GM12872 (cell line): ENCODE data around the gene FYTTD1.

Experiments used
- TF ChIP-seq, protein P1 (sequence below): IDR thresholded peaks from 3 replicates; pipeline ENCODE4 v1.5.1; 2011; ENCODE audit warnings: low read depth, mild to moderate bottlenecking, low read length, moderate library complexity; ENCODE audit not compliant: insufficient read depth

FYTTD1 gene

DNA sequence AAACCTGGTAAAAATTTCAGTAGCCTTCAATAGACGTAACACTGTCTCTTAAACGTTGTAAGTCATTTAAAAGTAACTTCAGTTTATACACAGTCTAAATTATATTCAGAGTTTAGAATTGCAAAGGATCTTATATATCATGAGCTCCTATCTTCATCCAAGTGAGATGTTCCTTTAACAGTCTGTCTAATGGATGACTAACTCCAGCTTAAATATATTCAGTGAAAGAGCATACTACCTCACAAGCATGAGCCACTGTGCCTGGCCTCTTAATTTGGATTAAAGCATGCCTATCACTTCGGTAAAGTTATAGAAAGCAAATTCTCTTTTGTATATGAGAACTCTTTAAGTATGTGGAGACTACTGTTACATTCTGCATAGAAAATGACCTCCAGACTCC, 7.0 kb downstream of the FYTTD1 start:
- TF ChIP-seq, protein P1, sequence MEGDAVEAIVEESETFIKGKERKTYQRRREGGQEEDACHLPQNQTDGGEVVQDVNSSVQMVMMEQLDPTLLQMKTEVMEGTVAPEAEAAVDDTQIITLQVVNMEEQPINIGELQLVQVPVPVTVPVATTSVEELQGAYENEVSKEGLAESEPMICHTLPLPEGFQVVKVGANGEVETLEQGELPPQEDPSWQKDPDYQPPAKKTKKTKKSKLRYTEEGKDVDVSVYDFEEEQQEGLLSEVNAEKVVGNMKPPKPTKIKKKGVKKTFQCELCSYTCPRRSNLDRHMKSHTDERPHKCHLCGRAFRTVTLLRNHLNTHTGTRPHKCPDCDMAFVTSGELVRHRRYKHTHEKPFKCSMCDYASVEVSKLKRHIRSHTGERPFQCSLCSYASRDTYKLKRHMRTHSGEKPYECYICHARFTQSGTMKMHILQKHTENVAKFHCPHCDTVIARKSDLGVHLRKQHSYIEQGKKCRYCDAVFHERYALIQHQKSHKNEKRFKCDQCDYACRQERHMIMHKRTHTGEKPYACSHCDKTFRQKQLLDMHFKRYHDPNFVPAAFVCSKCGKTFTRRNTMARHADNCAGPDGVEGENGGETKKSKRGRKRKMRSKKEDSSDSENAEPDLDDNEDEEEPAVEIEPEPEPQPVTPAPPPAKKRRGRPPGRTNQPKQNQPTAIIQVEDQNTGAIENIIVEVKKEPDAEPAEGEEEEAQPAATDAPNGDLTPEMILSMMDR: no peak

DNA sequence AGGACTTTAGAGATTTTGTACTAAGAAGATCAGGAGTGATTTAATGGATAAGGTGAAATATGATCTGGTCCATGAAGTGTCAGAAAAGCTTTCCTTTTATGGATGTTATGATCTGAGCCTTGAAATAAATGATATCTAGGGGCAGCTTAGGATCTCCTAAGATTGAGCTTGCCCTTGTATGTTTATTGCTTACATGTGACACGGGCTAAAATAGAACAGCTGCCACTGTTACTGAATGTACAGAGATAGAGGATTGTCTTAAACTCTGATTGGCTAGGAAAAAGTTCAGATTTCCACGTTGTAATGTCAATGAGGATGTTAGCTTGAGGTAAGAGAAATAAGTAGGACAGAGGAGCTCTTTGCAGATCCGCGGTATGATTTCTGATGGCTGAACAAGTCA, 8.8 kb downstream of the FYTTD1 start:
- TF ChIP-seq, protein P1: no peak

DNA sequence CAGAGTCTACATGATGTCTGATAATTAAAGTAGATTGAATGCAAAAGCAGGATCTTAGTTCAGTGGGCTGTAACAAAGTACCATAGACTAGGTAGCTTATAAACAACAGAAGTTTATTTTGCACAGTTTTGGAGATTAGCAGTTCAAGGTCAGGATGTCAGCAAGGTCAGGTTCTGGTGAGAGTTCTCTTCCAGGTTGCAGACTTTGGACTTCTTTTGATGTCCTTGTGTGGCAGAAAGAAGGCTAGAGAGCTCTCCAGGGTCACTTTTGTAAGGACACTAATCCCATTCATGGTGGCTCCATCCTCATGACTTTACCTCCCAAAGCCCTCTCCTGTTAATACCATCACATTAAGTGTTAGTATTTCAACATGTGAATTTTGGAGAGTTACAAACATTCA, 12.1 kb downstream of the FYTTD1 start:
- TF ChIP-seq, protein P1: no peak

DNA sequence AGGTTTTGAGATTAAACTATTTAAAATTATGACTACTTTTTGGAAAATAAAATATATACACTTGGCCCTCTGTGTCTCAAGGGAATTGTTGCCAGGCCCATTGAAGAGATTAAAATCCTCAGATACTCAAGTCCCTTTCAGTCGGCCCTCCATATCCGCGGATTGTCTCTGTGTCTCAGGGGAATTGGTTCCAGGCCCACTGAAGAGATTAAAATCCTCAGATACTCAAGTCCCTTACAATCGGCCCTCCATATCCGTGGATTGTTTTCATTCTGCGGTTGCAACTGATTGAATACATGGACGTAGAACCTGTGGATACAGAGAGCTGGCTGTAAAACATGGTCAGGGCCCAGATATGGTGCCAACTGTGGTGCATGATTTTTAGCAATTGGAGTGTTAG, 25.6 kb downstream of the FYTTD1 start:
- TF ChIP-seq, protein P1: no peak

DNA sequence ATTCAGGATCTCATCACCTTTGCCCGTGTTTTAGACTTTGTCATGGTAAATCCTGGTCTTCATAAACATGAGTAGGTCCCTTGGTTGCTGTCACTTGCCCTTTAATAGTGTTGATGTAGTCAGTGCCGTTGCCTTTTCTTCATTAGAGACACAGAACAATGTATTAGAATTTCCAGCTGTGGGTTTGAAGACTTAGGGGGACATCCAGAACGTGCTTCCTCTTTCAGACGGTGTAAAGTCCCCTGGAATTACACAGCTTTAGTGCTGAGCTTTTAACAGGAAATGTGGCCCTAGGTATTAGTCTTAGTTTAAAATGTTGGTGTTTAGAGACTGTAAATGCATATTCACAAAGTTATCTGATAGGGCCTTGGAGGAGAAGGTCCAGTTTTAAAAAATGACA, 32.5 kb downstream of the FYTTD1 start:
- TF ChIP-seq, protein P1: no peak

DNA sequence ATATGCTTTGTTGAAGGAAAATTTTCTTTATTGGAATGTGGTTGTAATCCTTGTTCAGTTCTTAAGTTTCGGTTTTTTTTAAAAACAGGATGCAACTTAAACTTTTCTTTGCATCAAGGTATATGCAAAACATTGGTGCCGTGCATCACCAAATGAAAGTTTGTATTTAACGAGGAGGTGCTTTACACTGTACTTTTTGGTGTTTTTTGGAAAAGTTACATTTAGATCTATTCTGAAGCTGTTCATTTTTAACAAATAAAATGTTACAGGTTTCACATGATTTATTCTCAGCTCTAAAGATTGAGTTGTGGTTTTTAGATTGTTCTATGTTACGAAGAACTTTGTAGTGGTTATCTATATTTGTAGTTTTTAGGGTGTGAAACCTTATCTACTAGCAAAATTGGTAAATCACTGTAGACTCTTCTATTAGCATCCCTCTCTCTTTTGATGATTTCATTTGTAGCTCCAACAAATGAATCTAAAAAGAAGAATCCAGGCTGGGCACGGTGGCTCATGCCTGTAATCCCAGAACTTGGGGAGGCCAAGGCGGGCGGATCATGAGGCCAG, 34.4 kb downstream of the FYTTD1 start:
- TF ChIP-seq, protein P1: no peak

DNA sequence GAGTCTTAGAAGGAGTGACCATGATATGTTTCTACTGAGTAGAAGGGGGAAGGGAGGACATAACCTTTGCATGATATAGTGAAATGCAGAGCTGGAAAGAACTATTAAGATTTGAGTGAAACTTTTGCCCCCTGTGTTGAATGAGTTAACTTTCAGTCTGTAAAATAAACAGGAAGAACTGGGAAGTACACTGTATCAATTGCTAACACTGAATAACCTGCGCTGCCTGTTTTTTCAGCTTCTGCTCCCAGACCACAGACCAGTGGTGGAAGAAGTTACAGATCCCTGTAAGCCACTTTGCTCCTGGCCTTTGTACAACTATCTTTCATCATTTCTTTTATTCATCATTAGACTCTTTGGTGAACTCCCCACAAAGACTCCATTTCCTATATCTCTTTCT, 37.7 kb downstream of the FYTTD1 start:
- TF ChIP-seq, protein P1: no peak
